GM23338 (cell line): ENCODE data around the gene NMNAT1. TPM values are rescaled to one million over a fixed set of nuclear protein-coding genes. Genes with fewer than 3 reads are reported as not detected.

Experiments
- ATAC-seq: fragments of 200-7000 bp; cut with Tn5 transposase; 3 replicates; pipeline ENCODE4 v1.9.1; 2020
- DNase-seq: peaks from one replicate; pipeline ENCODE4 v3.0.0-alpha.2; 2015; ENCODE audit warnings: low spot score
- H2AFZ ChIP-seq: fragments of 200-600 bp; sonication (generic); 2 replicates; pipeline ENCODE4 v1.8.0; 2016; ENCODE audit warnings: antibody characterized with exemption, mild to moderate bottlenecking, moderate library complexity
- H3F3A ChIP-seq: fragments of 200-600 bp; sonication (generic); replicated peaks from 2 replicates; pipeline ENCODE4 v1.8.0; 2017; ENCODE audit warnings: antibody characterized with exemption, mixed run types, low read depth
- H3K27ac ChIP-seq: fragments of 200-600 bp; sonication (generic); 2 replicates; pipeline ENCODE4 v1.6.1; 2016; ENCODE audit warnings: low read depth
- H3K27me3 ChIP-seq: fragments of 200-600 bp; sonication (generic); 2 replicates; pipeline ENCODE4 v1.8.0; 2016; ENCODE audit warnings: mild to moderate bottlenecking, mixed run types, moderate library complexity; ENCODE audit not compliant: insufficient read depth
- H3K36me3 ChIP-seq: fragments of 200-600 bp; sonication (generic); 2 replicates; pipeline ENCODE4 v1.8.0; 2016; ENCODE audit warnings: mild to moderate bottlenecking; ENCODE audit not compliant: insufficient read depth
- H3K4me1 ChIP-seq: fragments of 200-600 bp; sonication (generic); 2 replicates; pipeline ENCODE4 v1.8.0; 2016; ENCODE audit warnings: mild to moderate bottlenecking, moderate library complexity; ENCODE audit not compliant: insufficient read depth
- H3K4me2 ChIP-seq: fragments of 200-600 bp; sonication (generic); 2 replicates; pipeline ENCODE4 v1.7.1; 2017; ENCODE audit warnings: mixed run types
- H3K4me3 ChIP-seq: fragments of 200-600 bp; sonication (generic); 2 replicates; pipeline ENCODE4 v1.6.1; 2016; ENCODE audit warnings: mixed run types
- H3K79me2 ChIP-seq: fragments of 200-600 bp; sonication (generic); replicated peaks from 2 replicates; pipeline ENCODE4 v1.8.0; 2017; ENCODE audit warnings: mild to moderate bottlenecking; ENCODE audit not compliant: insufficient read depth
- H3K9me2 ChIP-seq: fragments of 200-600 bp; sonication (generic); 2 replicates; pipeline ENCODE4 v1.8.0; 2017; ENCODE audit not compliant: insufficient read depth
- H4K20me1 ChIP-seq: fragments of 200-600 bp; sonication (generic); replicated peaks from 2 replicates; pipeline ENCODE4 v1.8.0; 2017; ENCODE audit warnings: mild to moderate bottlenecking; ENCODE audit not compliant: insufficient read depth
- H3K27ac Mint-ChIP-seq: 2 replicates; pipeline ENCODE4 v1.8.0; 2020; ENCODE audit warnings: inconsistent platforms, mild to moderate bottlenecking, moderate library complexity, mixed read lengths
- H3K27me3 Mint-ChIP-seq: 3 replicates; pipeline ENCODE4 v1.8.0; 2022; ENCODE audit warnings: low read depth, mild to moderate bottlenecking, moderate library complexity, mixed read lengths, inconsistent platforms; ENCODE audit not compliant: insufficient read depth, poor library complexity
- H3K36me3 Mint-ChIP-seq: 3 replicates; pipeline ENCODE4 v1.8.0; 2021; ENCODE audit warnings: low read depth, mild to moderate bottlenecking, inconsistent platforms, moderate library complexity, mixed read lengths
- H3K4me1 Mint-ChIP-seq: 3 replicates; pipeline ENCODE4 v1.8.0; 2020; ENCODE audit warnings: mild to moderate bottlenecking, inconsistent platforms, mixed read lengths
- H3K4me3 Mint-ChIP-seq: 3 replicates; pipeline ENCODE4 v1.8.0; 2021; ENCODE audit warnings: moderate library complexity, mild to moderate bottlenecking, inconsistent platforms, mixed read lengths
- H3K9me3 Mint-ChIP-seq: 3 replicates; pipeline ENCODE4 v1.8.0; 2020; ENCODE audit warnings: moderate library complexity, mild to moderate bottlenecking, inconsistent platforms, mixed read lengths
- CREB1 ChIP-seq: fragments of 250-450 bp; sonication (Bioruptor Pico); IDR thresholded peaks from 2 replicates; pipeline ENCODE4 v1.5.0; 2020; ENCODE audit warnings: low read depth, mild to moderate bottlenecking, moderate library complexity
- CTCF ChIP-seq, 2 experiments: fragments of 200-600 bp in 1 of 2; sonication (generic) in 1 of 2; conservative IDR thresholded peaks; 2 replicates each; pipeline versions ENCODE4 v1.5.1 to v1.6.1; 2016 to 2017; ENCODE audit warnings: antibody characterized with exemption in 2 of 2, low read depth in 2 of 2, mild to moderate bottlenecking in 2 of 2, moderate library complexity in 1 of 2
- ETS1 ChIP-seq: IDR thresholded peaks from 2 replicates; pipeline ENCODE4 v1.6.1; 2016; ENCODE audit warnings: antibody characterized with exemption
- EZH2 ChIP-seq: fragments of 200-600 bp; sonication (generic); IDR thresholded peaks from one replicate; pipeline ENCODE4 v1.8.0; 2017; ENCODE audit warnings: antibody characterized with exemption, mild to moderate bottlenecking, low read depth; ENCODE audit not compliant: unreplicated experiment
- EZH2phosphoT487 ChIP-seq: fragments of 200-600 bp; sonication (generic); IDR thresholded peaks from one replicate; pipeline ENCODE4 v1.8.1; 2018; ENCODE audit warnings: antibody characterized with exemption; ENCODE audit not compliant: unreplicated experiment
- JUNB ChIP-seq: IDR thresholded peaks from one replicate; pipeline ENCODE4 v1.6.1; 2016; ENCODE audit warnings: antibody characterized with exemption; ENCODE audit not compliant: unreplicated experiment
- NANOG ChIP-seq: IDR thresholded peaks from 2 replicates; pipeline ENCODE4 v1.6.1; 2016; ENCODE audit warnings: antibody characterized with exemption, borderline replicate concordance
- POLR2AphosphoS5 ChIP-seq: IDR thresholded peaks from 2 replicates; pipeline ENCODE4 v1.6.1; 2016; ENCODE audit warnings: antibody characterized with exemption, low read depth
- REST ChIP-seq: IDR thresholded peaks from one replicate; pipeline ENCODE4 v1.6.1; 2018; ENCODE audit warnings: antibody characterized with exemption; ENCODE audit not compliant: unreplicated experiment
- STAT1 ChIP-seq: IDR thresholded peaks from one replicate; pipeline ENCODE4 v1.6.1; 2016; ENCODE audit warnings: antibody characterized with exemption; ENCODE audit not compliant: unreplicated experiment
- ZNF114 ChIP-seq: fragments of 250-450 bp; sonication (Bioruptor Pico); IDR thresholded peaks from 2 replicates; pipeline ENCODE4 v1.5.0; 2020; ENCODE audit warnings: mild to moderate bottlenecking, moderate library complexity
- ZNF331 ChIP-seq: fragments of 250-450 bp; sonication (Bioruptor Pico); IDR thresholded peaks from 2 replicates; pipeline ENCODE4 v1.5.0; 2020; ENCODE audit warnings: low read depth, mild to moderate bottlenecking, moderate library complexity
- ZNF462 ChIP-seq: fragments of 250-450 bp; sonication (Bioruptor Pico); IDR thresholded peaks from 2 replicates; pipeline ENCODE4 v1.5.0; 2020; ENCODE audit warnings: mild to moderate bottlenecking, moderate library complexity
- polyA plus RNA-seq: library from polyadenylated mRNA; unstranded; fragments of >200 nt; fragmentation: Nextera tagmentation; extraction: Ambion mirVana; gene quantifications from 2 replicates; pipeline ENCODE4 v1.2.1, GENCODE V29; 2016
- total RNA-seq: library from RNA; depleted of rRNA; stranded (reverse); fragments of >200 nt; shearing (Covaris generic); gene quantifications from 2 replicates; pipeline ENCODE4 v1.2.3, GENCODE V29; 2014

The NMNAT1 gene
- total and polyA plus RNA-seq, 2 experiments from 2014 or later: 2.5 to 3.9 TPM

GRCh38 chr1:9909234-9910046, 33.8 kb upstream of the NMNAT1 start:
- ATAC-seq (peak; percentile 1; the same call in 2 of the 3 replicates), DNase-seq (peak; percentile 52)
- Mint-ChIP-seq H3K27ac (peak overlapping the region; percentile 80), H3K4me1 (peaks cover 34% of the 10 kb centered on the region), H3K27me3 (peaks cover 14% of the 10 kb centered on the region), H3K36me3 (no peaks in the 10 kb centered on the region; the same call in 2 of the 3 replicates), H3K4me3 (peak overlapping the region; percentile 87), H3K9me3 (no peaks in the 10 kb centered on the region)
- Histone ChIP-seq H3K79me2 (peaks cover 35% of the 10 kb centered on the region), H3K4me1 (peaks cover 22% of the 10 kb centered on the region), H3K9me2 (no peaks in the 10 kb centered on the region; the same call in 1 of the 2 replicates), H4K20me1 (peaks cover 7% of the 10 kb centered on the region; the same call in 1 of the 2 replicates), H3F3A (peaks cover 7% of the 10 kb centered on the region), H2AFZ (peak overlapping the region; percentile 81; the same call in 1 of the 2 replicates), H3K27ac (peak overlapping the region; percentile 18; the same call in 1 of the 2 replicates), H3K36me3 (no peaks in the 10 kb centered on the region), H3K27me3 (no peaks in the 10 kb centered on the region), H3K4me3 (peak overlapping the region; percentile 80), H3K4me2 (peak overlapping the region; percentile 82)
- TF ChIP-seq ZNF331 (no peak), REST (no peak), CREB1 (CRISPR knock-in tag) (no peak), ZNF462 (CRISPR knock-in tag) (no peak), ZNF114 (no peak), CTCF (conservative IDR thresholded peaks at IDR 0.05; ENCODE audit: low read depth in 2 of 2) (no peak), EZH2phosphoT487 (no peak), JUNB (no peak), NANOG (no peak), STAT1 (no peak), EZH2 (no peak), ETS1 (no peak), POLR2AphosphoS5 (no peak)
